H9 (cell line): ENCODE results near the gene URB1. TPM values are rescaled to one million over a fixed set of nuclear protein-coding genes. Genes with fewer than 3 reads are reported as not detected.

Experiments used
- DNase-seq: peaks from one replicate; pipeline ENCODE4 v3.0.0-alpha.2; 2017
- H2AFZ ChIP-seq: one replicate; pipeline ENCODE4 v1.6.1; 2013; ENCODE audit warnings: mild to moderate bottlenecking, low read length, control low read depth, moderate library complexity
- H2AK5ac ChIP-seq: 2 replicates; pipeline ENCODE4 v1.6.1; 2013; ENCODE audit warnings: low read length, control low read depth, mixed read lengths; ENCODE audit not compliant: insufficient read length
- H2BK120ac ChIP-seq: one replicate; pipeline ENCODE4 v1.6.1; 2013; ENCODE audit warnings: low read depth, mild to moderate bottlenecking, low read length, control low read depth, inconsistent platforms; ENCODE audit not compliant: poor library complexity, severe bottlenecking
- H2BK12ac ChIP-seq: 2 replicates; pipeline ENCODE4 v1.6.1; 2013; ENCODE audit warnings: low read length, control low read depth, mixed read lengths, low read depth; ENCODE audit not compliant: insufficient read length
- H2BK15ac ChIP-seq: 2 replicates; pipeline ENCODE4 v1.6.1; 2013; ENCODE audit warnings: low read depth, low read length, control low read depth
- H2BK20ac ChIP-seq: one replicate; pipeline ENCODE4 v1.6.1; 2013; ENCODE audit warnings: low read depth, mild to moderate bottlenecking, low read length, control low read depth, inconsistent platforms; ENCODE audit not compliant: poor library complexity, severe bottlenecking
- H2BK5ac ChIP-seq: 2 replicates; pipeline ENCODE4 v1.6.1; 2013; ENCODE audit warnings: low read length, control low read depth, mixed read lengths; ENCODE audit not compliant: insufficient read length
- H3K14ac ChIP-seq: 2 replicates; pipeline ENCODE4 v1.6.1; 2013; ENCODE audit warnings: low read length, control low read depth; ENCODE audit not compliant: insufficient read depth
- H3K18ac ChIP-seq: 2 replicates; pipeline ENCODE4 v1.6.1; 2013; ENCODE audit warnings: low read depth, mild to moderate bottlenecking, mixed read lengths, low read length, control low read depth; ENCODE audit not compliant: insufficient read length
- H3K23ac ChIP-seq: 2 replicates; pipeline ENCODE4 v1.6.1; 2013; ENCODE audit warnings: low read length, control low read depth, mixed read lengths, low read depth; ENCODE audit not compliant: insufficient read length
- H3K23me2 ChIP-seq: 2 replicates; pipeline ENCODE4 v1.6.1; 2013; ENCODE audit warnings: low read depth, mild to moderate bottlenecking, mixed read lengths, low read length, control low read depth; ENCODE audit not compliant: insufficient read length, poor library complexity, severe bottlenecking
- H3K27ac ChIP-seq: 2 replicates; pipeline ENCODE4 v1.5.1; 2013; ENCODE audit warnings: low read length, control low read depth, mixed read lengths, low read depth; ENCODE audit not compliant: insufficient read length
- H3K27me3 ChIP-seq: 2 replicates; pipeline ENCODE4 v1.6.1; 2013; ENCODE audit warnings: low read length, control low read depth, inconsistent platforms; ENCODE audit not compliant: insufficient read depth
- H3K4ac ChIP-seq: 2 replicates; pipeline ENCODE4 v1.6.1; 2013; ENCODE audit warnings: low read depth, mild to moderate bottlenecking, control low read depth, inconsistent platforms, low read length, moderate library complexity
- H3K4me1 ChIP-seq: 2 replicates; pipeline ENCODE4 v1.6.1; 2013; ENCODE audit warnings: low read length, control low read depth, inconsistent platforms; ENCODE audit not compliant: insufficient read depth
- H3K4me2 ChIP-seq: 2 replicates; pipeline ENCODE4 v1.6.1; 2013; ENCODE audit warnings: low read length, control low read depth, mixed read lengths; ENCODE audit not compliant: insufficient read length, insufficient read depth
- H3K56ac ChIP-seq: 2 replicates; pipeline ENCODE4 v1.6.1; 2013; ENCODE audit warnings: low read depth, mild to moderate bottlenecking, mixed read lengths, low read length, control low read depth; ENCODE audit not compliant: insufficient read length
- H3K79me1 ChIP-seq: 2 replicates; pipeline ENCODE4 v1.6.1; 2013; ENCODE audit warnings: low read depth, mild to moderate bottlenecking, moderate library complexity, low read length, control low read depth, inconsistent platforms; ENCODE audit not compliant: insufficient read depth, poor library complexity, severe bottlenecking
- H3K79me2 ChIP-seq: 2 replicates; pipeline ENCODE4 v1.6.1; 2013; ENCODE audit warnings: low read length, control low read depth, inconsistent platforms; ENCODE audit not compliant: insufficient read depth
- H3K9ac ChIP-seq: 2 replicates; pipeline ENCODE4 v1.6.1; 2013; ENCODE audit warnings: low read length, control low read depth, mixed read lengths; ENCODE audit not compliant: insufficient read length; ENCODE audit errors: extremely low read depth
- H3K9me3 ChIP-seq: one replicate; pipeline ENCODE4 v1.6.1; 2013; ENCODE audit warnings: low read depth, low read length, inconsistent platforms; ENCODE audit not compliant: control insufficient read depth
- H3T11ph ChIP-seq: one replicate; pipeline ENCODE4 v1.6.1; 2013; ENCODE audit warnings: mild to moderate bottlenecking, low read length, control low read depth, inconsistent platforms
- H4K20me1 ChIP-seq: one replicate; pipeline ENCODE4 v1.6.1; 2013; ENCODE audit not compliant: control insufficient read depth, insufficient read length, insufficient read depth
- H4K5ac ChIP-seq: 2 replicates; pipeline ENCODE4 v1.6.1; 2013; ENCODE audit warnings: low read depth, mild to moderate bottlenecking, mixed read lengths, low read length, control low read depth; ENCODE audit not compliant: insufficient read length
- H4K8ac ChIP-seq: replicated peaks from 2 replicates; pipeline ENCODE4 v1.6.1; 2013; ENCODE audit warnings: low read length, control low read depth, mixed read lengths, low read depth; ENCODE audit not compliant: insufficient read length
- H4K91ac ChIP-seq: 2 replicates; pipeline ENCODE4 v1.6.1; 2013; ENCODE audit warnings: low read depth, mild to moderate bottlenecking, moderate library complexity, mixed read lengths, low read length, control low read depth; ENCODE audit not compliant: insufficient read length
- H3K27ac Mint-ChIP-seq, 3 experiments: 2 replicates in 2 of 3; 3 replicates in 1 of 3; pipeline ENCODE4 v1.8.0; 2020 to 2021; ENCODE audit warnings: mixed read lengths in 3 of 3, mild to moderate bottlenecking in 1 of 3, moderate library complexity in 1 of 3
- H3K27me3 Mint-ChIP-seq: 2 replicates; pipeline ENCODE4 v1.8.0; 2021; ENCODE audit warnings: low read depth, mild to moderate bottlenecking, moderate library complexity, mixed read lengths
- H3K36me3 Mint-ChIP-seq, 3 experiments: 2 replicates in 2 of 3; 3 replicates in 1 of 3; pipeline ENCODE4 v1.8.0; 2020 to 2021; ENCODE audit warnings: low read depth in 3 of 3, mixed read lengths in 3 of 3; ENCODE audit not compliant: insufficient read depth in 1 of 3
- H3K4me1 Mint-ChIP-seq, 2 experiments: 2 replicates each; pipeline ENCODE4 v1.8.0; 2020; ENCODE audit warnings: mixed read lengths in 2 of 2
- H3K4me3 Mint-ChIP-seq, 2 experiments: 2 replicates in 1 of 2; 3 replicates in 1 of 2; pipeline ENCODE4 v1.8.0; 2020 to 2021; ENCODE audit warnings: mild to moderate bottlenecking in 2 of 2, mixed read lengths in 2 of 2, moderate library complexity in 1 of 2
- H3K9me3 Mint-ChIP-seq, 2 experiments: 2 replicates in 1 of 2; 3 replicates in 1 of 2; pipeline ENCODE4 v1.8.0; 2020; ENCODE audit warnings: mild to moderate bottlenecking in 2 of 2, mixed read lengths in 2 of 2, moderate library complexity in 1 of 2
- WGBS: extraction: QIAGEN DNeasy Blood & Tissue Kit; methylation state at CpG from one replicate; pipeline ENCODE4 v1.1.7; 2013; ENCODE audit warnings: missing lambda C conversion rate, low lambda C conversion rate, mixed read lengths; ENCODE audit not compliant: insufficient read length; ENCODE audit errors: extremely low coverage; 5-methylcytosine and 5-hydroxymethylcytosine counted together
- total RNA-seq: library from RNA; stranded (reverse); gene quantifications from 2 replicates; pipeline ENCODE4 v1.2.1, GENCODE V29; 2021
- TF ChIP-seq, protein P1 (sequence below): fragments of 200-600 bp; sonication (generic); conservative IDR thresholded peaks from 3 replicates; pipeline ENCODE4 v1.8.0; 2021; ENCODE audit warnings: antibody characterized with exemption, mild to moderate bottlenecking

The URB1 gene
- total RNA-seq, 1 experiment from 2014 or later: 23.5 TPM

DNA sequence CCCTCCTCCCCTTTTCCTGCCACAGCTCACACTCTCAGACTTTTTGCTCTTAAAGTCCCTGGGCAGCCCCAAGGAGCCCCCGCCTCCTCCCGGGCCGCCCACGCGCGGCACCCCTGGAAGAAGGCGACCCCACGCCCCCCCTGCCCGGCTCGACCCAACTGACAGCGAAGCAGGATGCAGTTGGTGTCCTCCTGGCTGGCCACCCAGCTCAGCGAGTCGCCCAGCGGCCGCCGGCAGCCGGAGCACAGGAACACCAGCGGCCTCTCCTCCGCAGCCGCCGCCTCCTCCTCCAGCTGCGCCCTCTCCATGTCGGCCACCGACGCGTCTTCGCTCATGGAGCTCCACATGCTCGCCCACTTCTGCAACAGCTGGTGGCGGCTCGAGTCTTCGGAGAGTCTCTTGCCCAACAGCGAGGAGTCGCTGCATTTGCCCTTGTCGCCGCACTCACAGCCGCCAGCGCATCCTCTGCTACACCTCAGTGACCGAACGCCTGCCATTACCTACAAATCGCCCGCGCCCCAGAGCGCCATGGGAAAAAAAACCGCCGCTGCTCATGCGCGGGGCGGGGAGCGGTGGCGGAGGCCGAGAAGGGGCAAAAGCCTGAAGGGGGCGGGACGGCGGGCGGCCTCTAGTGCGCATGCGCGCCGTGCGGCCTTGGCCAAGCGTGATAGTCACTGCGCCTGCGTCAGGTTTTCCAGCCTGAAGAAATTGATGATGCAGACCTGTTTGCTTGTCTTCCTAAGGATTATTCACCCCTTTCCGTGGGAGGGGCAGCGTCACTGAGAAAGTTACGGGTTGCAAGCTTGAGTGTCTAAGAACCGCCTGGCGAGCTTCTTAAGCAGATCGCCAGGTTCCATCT, 114.1 kb downstream of the URB1 start, which contains the start of gene MIS18A:
Gene MIS18A, minus strand, starts transcription at position 532 of the 859 bp plus-strand sequence. Its CDS starts 35 bp downstream, at position 497.
- no peak within 1 kb of the TSS for H2AFZ ChIP-seq
- H4K91ac ChIP-seq: no peak within 1 kb of the TSS
- H2AK5ac ChIP-seq: no peak within 1 kb of the TSS
- H2BK5ac ChIP-seq: no peak within 1 kb of the TSS
- TF ChIP-seq, protein P1, sequence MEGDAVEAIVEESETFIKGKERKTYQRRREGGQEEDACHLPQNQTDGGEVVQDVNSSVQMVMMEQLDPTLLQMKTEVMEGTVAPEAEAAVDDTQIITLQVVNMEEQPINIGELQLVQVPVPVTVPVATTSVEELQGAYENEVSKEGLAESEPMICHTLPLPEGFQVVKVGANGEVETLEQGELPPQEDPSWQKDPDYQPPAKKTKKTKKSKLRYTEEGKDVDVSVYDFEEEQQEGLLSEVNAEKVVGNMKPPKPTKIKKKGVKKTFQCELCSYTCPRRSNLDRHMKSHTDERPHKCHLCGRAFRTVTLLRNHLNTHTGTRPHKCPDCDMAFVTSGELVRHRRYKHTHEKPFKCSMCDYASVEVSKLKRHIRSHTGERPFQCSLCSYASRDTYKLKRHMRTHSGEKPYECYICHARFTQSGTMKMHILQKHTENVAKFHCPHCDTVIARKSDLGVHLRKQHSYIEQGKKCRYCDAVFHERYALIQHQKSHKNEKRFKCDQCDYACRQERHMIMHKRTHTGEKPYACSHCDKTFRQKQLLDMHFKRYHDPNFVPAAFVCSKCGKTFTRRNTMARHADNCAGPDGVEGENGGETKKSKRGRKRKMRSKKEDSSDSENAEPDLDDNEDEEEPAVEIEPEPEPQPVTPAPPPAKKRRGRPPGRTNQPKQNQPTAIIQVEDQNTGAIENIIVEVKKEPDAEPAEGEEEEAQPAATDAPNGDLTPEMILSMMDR: 0 out of 3 replicates have a peak, but pooled peaks have one; percentile 16
- H3K9ac ChIP-seq: peak within 1 kb of the TSS; percentile 58
- H3K27me3 Mint-ChIP-seq: no peaks in the 10 kb centered on the region; the same call in 1 of the 2 replicates
- DNase-seq: peak; percentile 95
- peak within 1 kb of the TSS; percentile 95 to 97 (median 96) for H3K27ac Mint-ChIP-seq
- H4K8ac ChIP-seq: no peak within 1 kb of the TSS
- no peak within 1 kb of the TSS for H2BK12ac ChIP-seq
- H3K27ac ChIP-seq: no peak within 1 kb of the TSS
- peaks cover 3 to 19% (median 19%) of the 10 kb centered on the region in 3 experiments; a peak in 5 of 7 replicates for H3K36me3 Mint-ChIP-seq
- peaks cover 12 to 18% of the 10 kb centered on the region in 2 experiments; a peak in 3 of 4 replicates for H3K4me1 Mint-ChIP-seq
- H3K4me3 Mint-ChIP-seq: peak within 1 kb of the TSS; percentile 99 to 100
- H4K5ac ChIP-seq: no peak within 1 kb of the TSS
- H3K79me2 ChIP-seq: peaks cover 2% of the 10 kb centered on the region; the same call in 1 of the 2 replicates
- no peaks in the 10 kb centered on the region for H3K79me1 ChIP-seq
- WGBS: no CpG with 5 or more reads among the region's 69 CpGs
- H3K4me2 ChIP-seq: peak within 1 kb of the TSS; percentile 92
- H3K14ac ChIP-seq: 0 out of 2 replicates have a peak within 1 kb of the TSS, but pooled peaks have one; percentile 7
- H3K23ac ChIP-seq: no peak within 1 kb of the TSS
- H2BK120ac ChIP-seq: no peak within 1 kb of the TSS
- no peak within 1 kb of the TSS for H2BK15ac ChIP-seq
- H3K9me3 Mint-ChIP-seq: no peaks in the 10 kb centered on the region
- H3K4me1 ChIP-seq: no peaks in the 10 kb centered on the region
- no peak within 1 kb of the TSS for H3T11ph ChIP-seq
- no peaks in the 10 kb centered on the region for H3K27me3 ChIP-seq
- no peak within 1 kb of the TSS for H2BK20ac ChIP-seq
- no peaks in the 10 kb centered on the region for H3K9me3 ChIP-seq
- H3K18ac ChIP-seq: no peak within 1 kb of the TSS
- no peaks in the 10 kb centered on the region for H4K20me1 ChIP-seq
- H3K56ac ChIP-seq: no peak within 1 kb of the TSS
- H3K23me2 ChIP-seq: peaks cover 10% of the 10 kb centered on the region
- H3K4ac ChIP-seq: no peak within 1 kb of the TSS
